ENCODE data around the gene SPOP.

The SPOP gene

GRCh38 chr17:49592263-49592662 is 85.6 kb downstream of the SPOP start:
- H3K27ac ChIP-seq, result no peak overlapping the region
- no peak for DNase-seq
- no peaks in the 10 kb centered on the region for H3K36me3 ChIP-seq (replicated peaks)
- TF ChIP-seq CTCF (IDR thresholded peaks at IDR 0.05; ENCODE audit: low read depth, low read length, missing control alignments), result no peak
- in situ Hi-C loops (cut with HindIII; ENCODE audit: low pct_ligation_motif_present, low sequenced_read_pairs), result no loop called here
- no peak overlapping the region for H3K4me3 ChIP-seq (ENCODE audit: low read depth, low read length)
- H3K27me3 ChIP-seq (replicated peaks), result no peaks in the 10 kb centered on the region

- Histone ChIP-seq H3K27ac (no peak overlapping the region), H3K27me3 (replicated peaks) (no peaks in the 10 kb centered on the region), H3K36me3 (replicated peaks) (no peaks in the 10 kb centered on the region), H3K4me3 (ENCODE audit: low read depth, low read length) (no peak overlapping the region)
- in situ Hi-C loops (cut with HindIII; ENCODE audit: low pct_ligation_motif_present, low sequenced_read_pairs), result no loop called here
- no peak for TF ChIP-seq CTCF (IDR thresholded peaks at IDR 0.05; ENCODE audit: low read depth, low read length, missing control alignments)
- DNase-seq, result no peak
These were observed 87.0 kb downstream of the SPOP start for GRCh38 chr17:49590874-49591273.

- in situ Hi-C loops (cut with HindIII; ENCODE audit: low pct_ligation_motif_present, low sequenced_read_pairs), result no loop called here
- TF ChIP-seq CTCF (IDR thresholded peaks at IDR 0.05; ENCODE audit: low read depth, low read length, missing control alignments), result no peak
- Histone ChIP-seq H3K27me3 (replicated peaks) (no peaks in the 10 kb centered on the region), H3K36me3 (replicated peaks) (no peaks in the 10 kb centered on the region), H3K4me3 (ENCODE audit: low read depth, low read length) (no peak overlapping the region), H3K27ac (no peak overlapping the region)
- DNase-seq, result no peak
These were observed 88.3 kb downstream of the SPOP start for GRCh38 chr17:49589577-49589927.

GRCh38 chr17:49588726-49589576 is 88.9 kb downstream of the SPOP start:
- H3K27ac ChIP-seq, result no peak overlapping the region
- no peaks in the 10 kb centered on the region for H3K27me3 ChIP-seq (replicated peaks)
- TF ChIP-seq CTCF (IDR thresholded peaks at IDR 0.05; ENCODE audit: low read depth, low read length, missing control alignments), result no peak
- DNase-seq, result no peak
- no peaks in the 10 kb centered on the region for H3K36me3 ChIP-seq (replicated peaks)
- no peak overlapping the region for H3K4me3 ChIP-seq (ENCODE audit: low read depth, low read length)
- in situ Hi-C loops (cut with HindIII; ENCODE audit: low pct_ligation_motif_present, low sequenced_read_pairs), result no loop called here

GRCh38 chr17:49588312-49588711 is 89.6 kb downstream of the SPOP start:
- no peak overlapping the region for H3K4me3 ChIP-seq (ENCODE audit: low read depth, low read length)
- no peaks in the 10 kb centered on the region for H3K36me3 ChIP-seq (replicated peaks)
- no peaks in the 10 kb centered on the region for H3K27me3 ChIP-seq (replicated peaks)
- H3K27ac ChIP-seq, result no peak overlapping the region
- DNase-seq, result no peak
- TF ChIP-seq CTCF (IDR thresholded peaks at IDR 0.05; ENCODE audit: low read depth, low read length, missing control alignments), result no peak
- in situ Hi-C loops (cut with HindIII; ENCODE audit: low pct_ligation_motif_present, low sequenced_read_pairs), result no loop called here
